CD4-positive, alpha-beta T cell treated with Interleukin-15 for 4 hours (primary cell): ENCODE data around the gene MYH10.

ENCODE experiments used
- DNase-seq: peaks from one replicate; pipeline ENCODE4 v3.0.0-alpha.2; 2020; ENCODE audit warnings: low spot score

MYH10 gene

DNA sequence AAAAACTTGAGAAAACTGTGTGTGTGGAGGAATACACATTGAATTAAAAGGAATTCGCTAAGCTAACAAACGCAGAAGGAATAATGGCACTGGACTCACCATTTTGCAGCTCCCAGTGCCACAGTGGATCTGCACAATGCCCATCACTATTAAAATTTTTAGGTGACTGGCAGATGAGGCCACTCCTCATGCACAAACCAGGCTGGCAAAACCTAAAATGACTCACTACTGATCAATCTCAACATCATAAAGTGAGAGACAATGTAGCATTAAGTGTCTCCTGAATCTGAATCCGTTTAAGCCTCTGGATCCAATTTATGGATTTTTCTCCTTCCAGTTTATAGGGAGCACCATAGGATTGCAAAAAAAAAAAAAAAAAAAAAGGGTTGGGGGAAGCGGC is 20.6 kb downstream of the MYH10 start:
- no peak for DNase-seq

DNA sequence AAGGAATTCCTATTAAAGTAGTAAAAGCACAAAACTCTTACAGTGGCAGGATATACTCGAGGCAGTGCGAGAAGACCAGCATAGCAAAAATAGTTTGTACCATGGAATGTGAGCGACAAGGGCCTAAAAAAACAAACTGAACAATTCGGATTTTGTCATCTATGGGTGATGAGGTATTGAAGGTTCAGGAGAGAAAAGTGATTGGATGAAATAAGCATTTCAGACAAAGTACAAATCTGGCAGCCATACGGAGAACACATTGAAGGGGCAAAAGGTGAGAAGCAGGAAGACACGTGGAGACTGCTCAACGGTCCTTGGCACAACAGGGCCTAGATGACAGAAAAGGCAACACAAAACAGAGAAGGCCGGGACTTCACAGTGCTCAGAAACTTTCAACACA is 22.5 kb downstream of the MYH10 start:
- DNase-seq, result no peak

DNA sequence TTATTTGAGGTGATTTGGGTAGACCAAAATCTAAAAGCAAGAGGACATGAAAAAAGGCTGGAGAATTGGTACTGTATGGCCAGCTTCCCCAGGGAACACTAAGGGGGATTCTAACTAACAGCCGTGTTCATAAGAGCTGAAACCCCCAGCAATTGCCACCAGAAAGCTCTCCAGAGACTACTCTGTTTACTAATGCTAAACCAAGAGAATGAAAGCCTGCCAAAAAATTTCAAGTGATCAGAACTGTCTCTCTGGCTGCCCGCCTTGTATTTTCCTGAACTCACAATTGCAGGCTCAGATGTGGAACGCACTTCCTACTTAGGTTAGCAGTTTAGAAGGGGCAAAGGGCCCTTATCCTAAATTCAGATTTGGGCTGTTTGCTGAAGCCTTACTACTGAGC is 24.1 kb downstream of the MYH10 start:
- no peak for DNase-seq

DNA sequence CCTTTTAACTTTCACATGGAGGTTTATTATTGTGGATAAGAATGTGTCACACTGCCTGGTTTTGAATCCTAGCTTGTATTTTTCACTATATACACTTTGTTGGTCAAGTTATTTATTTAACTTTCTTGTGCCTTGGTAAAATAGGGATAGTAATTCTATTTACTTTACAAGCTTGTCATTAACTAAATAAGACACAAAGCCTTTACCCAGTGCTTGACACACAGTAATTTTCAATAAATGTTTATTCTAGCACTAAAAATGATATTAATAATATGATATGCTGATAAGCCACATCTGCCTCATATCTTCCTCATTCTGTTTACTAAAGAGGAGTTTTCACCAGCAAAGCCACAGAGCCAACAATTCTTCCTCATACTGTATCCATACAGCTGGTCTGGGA is 27.8 kb downstream of the MYH10 start:
- DNase-seq, result no peak

DNA sequence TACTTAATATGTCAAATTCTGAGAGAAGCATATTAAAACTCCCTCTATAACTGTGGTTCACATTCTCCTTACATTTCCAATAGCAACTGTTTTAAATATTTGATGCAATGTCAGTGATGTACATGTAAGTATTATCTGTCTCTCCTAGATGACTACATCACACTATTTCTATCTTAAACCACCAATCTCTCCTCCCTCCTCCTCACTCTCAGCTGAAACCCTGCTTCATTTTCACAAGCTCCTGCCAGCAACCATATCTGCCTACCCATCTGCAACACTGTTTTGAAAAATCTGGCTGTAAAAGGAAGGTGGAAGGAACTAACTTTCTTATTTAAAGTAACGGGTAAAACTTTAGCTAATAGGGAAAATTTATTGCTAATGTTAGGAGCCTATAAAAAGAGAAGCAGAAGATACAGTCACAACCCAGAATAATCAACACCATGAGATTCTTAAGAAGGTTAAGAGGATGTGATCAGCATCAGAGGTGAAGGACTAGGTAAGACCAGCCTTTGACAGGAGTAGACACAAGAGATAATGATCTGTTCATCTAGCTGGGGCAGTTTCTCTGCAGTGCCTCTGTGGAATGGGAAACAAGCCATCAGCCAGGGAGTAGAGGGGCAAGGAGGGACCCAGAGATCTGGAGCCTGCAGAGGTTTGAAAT is 31.0 kb downstream of the MYH10 start:
- no peak for DNase-seq

DNA sequence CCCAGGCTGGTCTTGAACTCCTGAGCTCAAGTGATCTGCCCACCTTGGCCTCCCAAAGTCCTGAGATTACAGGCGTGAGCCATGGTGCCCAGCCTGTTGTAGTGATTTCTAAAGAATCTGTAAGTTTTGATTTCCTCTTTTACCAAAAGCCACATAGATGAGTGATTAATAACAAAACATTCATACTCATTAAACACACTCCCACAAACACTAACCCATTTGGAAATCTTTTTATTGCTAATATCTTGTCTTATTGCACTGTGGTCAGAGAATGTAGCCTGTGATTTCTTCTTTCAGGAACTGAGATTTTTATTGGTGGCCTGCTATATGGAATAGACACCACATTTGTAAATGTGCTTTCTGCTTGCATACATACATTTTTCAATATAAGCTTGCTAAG is 31.6 kb downstream of the MYH10 start:
- no peak for DNase-seq

DNA sequence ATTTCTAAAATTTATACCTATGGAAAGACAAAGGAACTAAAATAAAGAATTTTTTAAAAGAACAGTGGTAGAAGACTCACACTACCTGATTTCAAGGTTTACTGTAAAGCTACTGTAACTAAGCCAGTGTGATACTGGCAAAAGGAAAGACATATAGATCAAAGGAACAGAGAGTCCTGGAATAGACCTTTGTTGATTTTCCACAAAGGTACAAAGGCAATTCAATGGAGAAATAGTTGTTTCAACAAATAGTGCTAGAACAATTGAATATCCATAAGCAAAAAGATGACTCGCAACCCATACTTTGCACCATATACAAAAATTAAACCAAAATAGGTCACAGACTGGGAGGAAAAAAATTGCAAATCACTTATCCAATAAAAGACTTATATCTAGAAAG is 36.7 kb downstream of the MYH10 start:
- DNase-seq, result no peak

DNA sequence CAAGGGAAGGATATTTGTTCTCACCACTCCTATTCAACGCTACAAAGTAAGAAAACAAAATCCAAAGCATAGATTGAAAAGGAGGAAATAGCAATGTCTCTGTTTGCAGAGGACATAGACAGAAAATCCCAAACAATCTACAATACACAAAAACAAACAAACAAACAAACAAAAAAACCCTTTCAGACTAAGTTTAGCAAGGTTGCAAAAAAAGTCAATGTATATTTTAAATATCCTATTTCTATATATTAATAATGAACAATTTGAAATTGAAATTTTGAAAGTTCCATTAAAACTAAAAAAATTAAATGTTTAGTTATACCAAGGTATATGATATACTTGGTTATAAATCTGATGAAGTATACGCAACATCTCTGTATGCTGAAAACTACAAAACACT is 37.2 kb downstream of the MYH10 start:
- no peak for DNase-seq

DNA sequence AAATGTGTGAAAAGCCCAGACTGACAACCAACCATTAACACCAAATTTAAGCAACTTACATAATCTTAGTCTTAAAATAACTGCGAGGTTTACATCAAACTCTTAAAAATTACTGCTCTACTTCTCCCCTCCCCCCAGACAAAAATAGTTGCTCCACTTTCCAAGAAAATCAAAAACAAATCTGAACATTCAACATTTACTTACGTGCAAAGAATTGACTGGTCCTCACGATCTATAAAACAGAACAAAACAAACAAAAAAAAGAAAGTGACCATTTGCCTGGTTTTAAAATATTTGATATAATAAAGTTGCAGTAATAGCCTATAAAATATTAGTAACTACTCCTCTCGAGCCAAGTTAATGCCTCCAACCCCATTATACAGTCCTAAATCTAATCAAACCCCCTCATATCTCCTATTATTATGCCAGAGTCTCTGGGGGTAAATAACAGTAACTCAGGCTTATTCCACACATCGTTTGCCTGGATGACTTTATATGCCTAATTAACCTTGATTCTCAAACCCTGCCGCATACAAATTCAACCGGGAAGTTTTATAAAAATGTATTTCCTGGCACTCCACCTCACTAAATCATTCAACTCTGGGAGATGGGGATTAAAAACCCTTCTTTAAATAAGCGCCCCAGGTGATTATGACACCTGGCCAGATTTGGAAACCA is 41.5 kb downstream of the MYH10 start:
- DNase-seq, result no peak

DNA sequence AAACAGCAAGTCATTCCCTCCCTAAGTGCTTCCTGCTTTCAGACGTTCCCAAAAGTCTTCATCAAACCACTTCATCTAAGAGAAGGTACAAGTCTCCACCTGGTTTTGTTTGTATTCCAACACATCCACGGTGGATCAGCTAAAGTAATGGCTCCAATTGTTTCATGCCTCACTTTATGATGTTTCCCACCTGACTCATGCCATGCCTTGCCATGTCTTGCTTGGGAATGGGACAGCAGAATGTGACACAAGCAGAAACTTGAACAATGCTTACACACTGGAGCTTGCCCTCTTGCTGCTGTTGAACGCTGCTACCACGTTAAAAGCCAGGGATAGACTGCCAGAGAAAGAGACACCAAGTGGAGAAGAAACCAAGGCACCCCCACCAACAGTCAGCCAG is 43.8 kb downstream of the MYH10 start:
- DNase-seq, result no peak

DNA sequence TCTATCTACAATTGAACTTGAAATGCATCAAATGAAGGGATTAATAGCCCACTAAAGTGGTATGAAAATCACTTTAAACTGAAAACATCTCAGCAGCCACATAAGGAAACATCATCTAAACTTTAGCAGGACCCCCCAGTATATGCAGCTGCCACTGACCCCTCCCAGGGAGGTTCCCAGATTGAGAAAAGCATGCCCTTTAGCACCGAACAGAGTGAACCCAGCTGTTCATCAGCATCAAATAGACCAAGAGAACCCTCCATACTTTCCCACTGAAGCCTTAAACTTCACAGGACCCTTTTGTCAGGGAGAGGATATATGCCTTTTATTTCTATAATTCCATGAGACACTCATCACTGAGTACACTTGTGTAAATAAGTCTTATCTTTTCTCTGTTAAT is 44.6 kb downstream of the MYH10 start:
- no peak for DNase-seq

DNA sequence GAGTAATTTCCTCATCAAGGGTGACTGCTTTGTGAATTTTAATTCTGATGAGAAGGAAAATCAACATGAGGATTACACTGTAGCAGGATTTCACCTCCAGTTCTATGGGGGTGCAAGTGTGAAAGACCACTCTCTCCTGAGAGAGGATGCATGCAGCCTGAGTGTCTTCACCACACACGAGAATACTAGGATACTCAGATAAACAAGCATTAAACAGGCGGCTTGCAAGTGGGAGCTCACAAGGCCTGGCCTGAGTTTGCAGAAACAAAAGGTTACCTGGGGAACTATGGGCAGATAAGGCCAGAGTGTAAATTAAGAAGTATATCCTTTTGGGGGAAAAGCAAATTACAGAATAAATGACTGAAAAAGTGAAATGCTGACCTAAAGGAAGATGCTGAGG is 46.6 kb downstream of the MYH10 start:
- DNase-seq, result no peak

DNA sequence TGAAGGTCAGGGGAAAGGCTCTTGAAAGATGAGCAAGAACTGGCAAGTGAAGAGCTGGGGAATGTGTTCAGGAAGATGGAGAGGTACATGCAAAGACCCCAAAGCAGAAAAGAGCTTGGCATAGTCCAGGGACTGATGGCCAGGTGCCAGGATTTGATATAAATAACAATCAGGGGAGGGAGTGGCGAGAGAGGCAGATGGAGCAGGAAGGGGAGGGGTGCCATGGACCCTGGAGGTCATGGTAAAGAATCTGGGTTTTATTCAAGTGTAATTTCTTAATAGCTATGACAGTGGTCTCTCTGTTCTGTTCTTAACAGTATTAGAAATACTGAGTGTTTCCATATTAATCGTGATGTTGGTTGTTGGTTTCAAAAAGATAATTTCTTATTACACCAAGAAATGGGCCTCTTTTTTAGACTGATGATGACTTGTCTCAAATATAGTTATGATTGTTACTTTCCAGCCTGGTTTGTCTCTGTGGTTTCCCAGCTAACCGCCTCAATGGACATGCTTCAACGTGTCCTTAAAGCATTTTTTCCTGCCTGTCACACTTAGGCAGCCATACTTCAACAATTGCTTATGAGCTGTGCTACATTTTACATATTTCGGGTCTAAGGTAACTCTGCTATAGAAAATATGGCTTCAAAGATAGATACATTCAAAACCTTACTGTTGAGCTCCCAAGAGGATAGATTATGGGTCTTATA is 49.4 kb downstream of the MYH10 start:
- no peak for DNase-seq

DNA sequence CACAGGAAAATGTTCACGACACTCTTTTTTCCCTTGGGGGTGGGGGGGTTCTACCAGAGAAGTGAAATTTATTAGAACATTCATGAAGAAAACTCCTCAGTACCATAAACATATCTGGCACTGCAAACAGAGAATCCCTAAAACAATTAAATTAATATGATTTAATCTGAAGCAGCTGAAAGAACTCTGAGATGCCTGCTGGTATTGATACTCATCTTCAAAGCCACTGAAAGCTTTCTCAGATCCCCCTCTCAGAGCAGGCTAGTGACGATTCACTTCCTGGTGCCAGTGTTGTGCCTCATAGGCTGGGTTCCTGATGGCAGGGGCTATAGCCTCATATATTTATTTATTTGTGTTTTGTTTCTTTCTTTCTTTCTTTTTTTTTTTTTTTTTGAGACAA is 52.7 kb downstream of the MYH10 start:
- DNase-seq, result no peak

DNA sequence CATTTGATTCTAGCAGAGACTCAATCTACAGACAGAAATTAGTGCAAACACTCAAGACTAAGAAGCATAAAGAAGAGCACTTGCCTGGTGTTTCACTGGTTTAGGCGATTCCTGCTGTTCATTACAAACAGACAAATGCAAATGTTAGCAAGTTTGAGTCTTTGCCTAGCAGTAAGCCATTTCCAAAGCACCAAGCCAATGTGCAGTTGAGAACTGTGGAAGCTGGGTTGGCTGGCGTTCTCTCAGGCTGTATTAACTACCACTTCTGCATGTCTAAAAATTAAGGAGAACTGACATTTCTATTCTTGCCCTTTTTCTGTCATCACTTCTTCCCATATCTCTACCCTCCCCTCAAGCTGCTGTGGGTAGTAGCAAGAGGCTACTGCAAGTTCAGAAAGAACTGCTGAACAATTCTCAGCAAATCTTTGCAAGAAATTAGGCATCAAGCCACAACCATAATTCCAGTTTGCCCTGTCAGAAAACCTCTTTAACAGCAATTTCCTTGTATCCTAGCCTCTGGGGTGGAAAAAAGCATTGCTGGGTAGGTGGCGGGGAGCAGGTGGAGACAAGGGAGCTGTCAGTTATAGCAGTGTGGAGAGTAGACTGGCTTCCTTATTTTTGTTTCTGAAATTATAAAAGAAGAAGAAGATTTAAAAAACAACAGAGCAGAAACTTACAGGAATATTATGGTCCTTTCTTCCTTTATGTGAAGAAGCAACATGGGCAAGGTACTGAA is 53.8 kb downstream of the MYH10 start:
- DNase-seq, result no peak

DNA sequence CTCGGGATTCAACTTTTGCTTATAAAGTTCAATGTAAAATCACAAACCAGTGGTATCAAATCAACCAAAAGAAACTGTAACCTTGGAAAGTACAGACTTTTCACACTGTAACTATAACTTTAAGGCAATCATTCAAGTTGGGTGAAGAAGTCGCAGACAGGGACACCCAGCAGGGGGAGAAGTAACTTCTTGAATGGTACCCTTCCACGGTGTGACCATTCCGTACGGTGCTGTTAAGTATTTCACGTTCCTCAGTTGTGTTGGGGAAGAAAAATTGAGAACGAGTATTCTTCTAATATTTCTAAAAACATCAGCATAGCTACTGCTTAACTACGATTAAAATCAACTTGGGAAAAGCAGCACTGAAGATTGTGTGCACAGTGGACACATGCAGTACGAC is 55.8 kb downstream of the MYH10 start:
- no peak for DNase-seq

DNA sequence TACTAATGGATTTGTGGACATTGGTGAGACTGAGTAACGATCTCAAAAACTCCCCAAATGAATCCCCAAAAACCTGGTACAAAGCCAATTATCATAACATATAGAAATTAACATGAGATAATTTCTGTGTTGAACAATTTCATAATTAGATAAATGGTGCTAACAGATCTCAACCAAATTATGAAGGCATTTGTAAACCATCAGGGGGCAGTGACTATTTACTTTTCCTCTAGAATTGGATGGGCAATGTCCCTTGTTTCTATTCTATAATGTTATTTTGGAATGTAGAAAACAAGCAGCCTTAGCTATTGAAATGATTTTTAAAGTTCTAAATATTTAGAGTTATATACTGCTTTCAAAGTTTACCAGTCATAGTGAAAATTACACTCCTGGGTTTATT is 57.8 kb downstream of the MYH10 start:
- peak; percentile 4 for DNase-seq

DNA sequence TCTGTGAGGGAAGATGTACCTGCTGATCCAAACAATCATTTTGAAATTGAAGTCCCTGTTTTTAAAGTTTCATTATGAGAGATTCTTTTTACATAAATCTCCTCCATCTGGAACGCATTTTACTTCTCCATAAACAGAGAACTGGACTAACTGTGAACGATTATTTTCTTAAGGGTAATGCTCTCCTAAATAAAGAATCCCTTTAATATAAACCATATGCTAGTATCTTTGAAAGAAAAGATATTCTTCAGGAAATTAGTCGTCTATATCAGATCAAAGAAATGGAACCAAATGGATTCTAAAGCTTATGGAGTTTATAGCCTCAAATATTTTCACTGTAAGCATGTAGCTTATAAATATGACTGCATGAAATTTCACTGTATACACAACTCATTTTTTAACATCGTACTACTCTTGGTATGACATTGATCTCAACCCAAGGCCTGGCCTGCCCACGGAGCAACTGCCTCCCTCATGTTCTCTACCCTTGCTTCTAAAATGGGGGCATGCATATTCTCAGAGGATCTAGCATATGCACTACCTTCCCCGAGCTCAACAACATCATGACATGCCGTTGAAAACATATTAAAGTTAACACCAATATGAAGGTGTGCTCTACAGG is 66.4 kb downstream of the MYH10 start:
- DNase-seq, result no peak

DNA sequence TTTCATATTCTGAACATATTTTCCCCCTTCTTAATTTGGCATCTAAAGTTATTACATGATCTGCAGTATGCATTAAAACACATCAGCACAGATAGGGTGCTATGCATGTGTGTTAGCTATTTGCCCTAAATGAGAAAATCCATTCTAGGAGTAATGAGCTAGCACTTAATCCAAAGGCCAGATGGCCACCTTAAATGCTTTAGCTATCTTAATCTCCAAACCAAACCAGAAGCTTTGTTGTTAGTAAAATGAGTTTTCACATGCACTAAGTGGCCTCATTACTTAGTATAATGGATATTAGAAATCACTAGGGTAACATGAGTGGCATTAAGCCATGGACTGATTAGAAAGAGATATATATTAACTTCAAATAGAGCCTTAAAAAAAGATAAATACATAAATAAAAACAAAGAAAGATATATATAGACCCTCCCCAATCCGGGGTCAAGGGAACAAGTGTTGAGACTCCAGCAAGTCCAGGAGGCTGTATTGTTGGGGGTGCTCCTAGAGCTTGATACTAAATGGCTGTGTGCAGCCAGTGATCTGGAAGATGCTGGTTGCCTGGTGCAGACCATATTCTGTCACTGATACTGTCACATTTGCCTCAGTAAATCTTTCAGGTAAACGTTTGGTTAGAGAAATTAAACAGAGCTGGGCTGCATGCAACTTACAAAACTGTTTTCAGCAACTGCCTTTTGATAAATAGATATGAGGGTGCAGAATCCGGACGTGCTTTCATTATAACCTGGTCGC is 67.3 kb downstream of the MYH10 start:
- DNase-seq, result no peak

DNA sequence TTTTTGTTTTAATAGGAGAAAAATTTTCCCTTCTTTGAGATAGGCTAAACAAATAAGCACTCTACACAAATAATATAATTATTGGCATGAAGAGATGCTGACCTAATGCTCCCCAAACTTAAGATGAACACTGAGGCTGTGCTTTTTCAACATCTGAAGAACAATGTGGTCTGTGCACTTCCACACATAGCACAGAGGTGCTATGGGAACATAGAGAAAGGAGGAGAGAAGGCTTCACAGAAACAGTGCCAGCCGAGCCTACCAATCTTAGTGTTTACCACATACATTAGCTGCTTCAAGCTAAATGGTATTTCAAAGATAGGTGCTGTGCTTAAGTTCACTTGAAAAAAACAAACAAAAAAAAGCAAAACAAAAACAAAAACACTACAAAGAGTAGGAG is 72.4 kb downstream of the MYH10 start:
- no peak for DNase-seq

DNA sequence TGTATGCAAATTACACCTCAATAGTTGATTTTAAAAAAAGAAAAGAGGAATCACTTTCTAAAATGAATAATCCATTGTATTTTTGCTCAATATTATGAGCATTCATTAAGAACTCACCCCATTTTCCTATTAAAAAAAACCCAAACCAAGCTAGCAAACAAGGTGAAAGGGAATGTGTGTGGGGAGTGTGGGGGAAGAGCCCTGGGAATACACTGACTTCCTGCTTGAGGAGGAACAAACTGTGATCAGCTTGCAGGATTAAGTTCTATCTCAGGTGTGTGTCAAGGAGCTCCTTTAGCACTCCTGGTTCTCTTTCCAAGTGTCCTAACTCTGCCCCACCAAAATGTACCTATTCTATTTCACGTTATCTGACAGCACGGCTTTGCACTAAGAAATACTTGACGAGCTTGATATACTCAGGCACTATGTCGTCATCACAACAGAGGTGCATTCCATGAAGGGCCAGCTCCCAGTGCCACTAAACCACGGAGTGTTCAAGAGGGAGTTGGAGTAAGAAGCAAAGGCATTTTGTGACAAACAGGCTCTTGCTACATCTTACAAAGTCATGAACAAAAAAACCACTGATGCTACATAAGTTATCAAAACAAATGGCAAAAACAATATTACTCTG is 73.2 kb downstream of the MYH10 start:
- DNase-seq, result no peak
